ENCODE results near the gene TMEM203. TPM values are rescaled to one million over a fixed set of nuclear protein-coding genes. Genes with fewer than 3 reads are reported as not detected.

TMEM203 gene
- total and polyA plus RNA-seq, 2 of the 13 experiments (the other 11 are each of a cell fraction or from before 2014, with no cell fraction given), result 23.4 to 36.7 TPM

- no peak for TF ChIP-seq DRAP1 (CRISPR knock-in tag; IDR thresholded peaks at IDR 0.05)
- TF ChIP-seq SMC3 (IDR thresholded peaks at IDR 0.05; ENCODE audit: low read length), result no peak
- peak; percentile 39; the same call in 1 of the 2 replicates for TF ChIP-seq ZNF749 (CRISPR knock-in tag; IDR thresholded peaks at IDR 0.05; ENCODE audit: borderline replicate concordance)
- peak; percentile 35; the same call in 1 of the 2 replicates for TF ChIP-seq ZNF574 (CRISPR knock-in tag; IDR thresholded peaks at IDR 0.05)
- no peak; the same call in 1 of the 2 replicates for TF ChIP-seq ARID4A (CRISPR knock-in tag; IDR thresholded peaks at IDR 0.05; ENCODE audit: borderline replicate concordance)
- TF ChIP-seq HOXD1 (CRISPR knock-in tag; IDR thresholded peaks at IDR 0.05), result no peak
- TF ChIP-seq MYPOP (CRISPR knock-in tag; IDR thresholded peaks at IDR 0.05), result peak; percentile 100
- peak; percentile 23; the same call in 1 of the 2 replicates for TF ChIP-seq KDM5B (CRISPR knock-in tag; IDR thresholded peaks at IDR 0.05; ENCODE audit: borderline replicate concordance)
- TF ChIP-seq HIVEP1 (CRISPR knock-in tag; IDR thresholded peaks at IDR 0.05), result no peak
- TF ChIP-seq ZBTB44 (CRISPR knock-in tag; IDR thresholded peaks at IDR 0.05), result no peak
- TF ChIP-seq TSC22D2 (CRISPR knock-in tag; IDR thresholded peaks at IDR 0.05; ENCODE audit: borderline replicate concordance), result no peak
- peak; percentile 83 for TF ChIP-seq ZNF687 (CRISPR knock-in tag; IDR thresholded peaks at IDR 0.05)
These were observed 36.3 kb downstream of the TMEM203 start (continued) for GRCh38 chr9:137168904-137169856.
